Neural cell (in vitro differentiated cells): ENCODE results near the gene FREM2. TPM values are rescaled to one million over a fixed set of nuclear protein-coding genes. Genes with fewer than 3 reads are reported as not detected.

Experiments used
- H2AFZ ChIP-seq: fragments of 200-600, 300-800 bp; sonication (generic), shearing (Covaris generic); 2 replicates; pipeline ENCODE4 v1.6.0; 2014; ENCODE audit warnings: low read depth, mild to moderate bottlenecking, antibody characterized with exemption, low read length, moderate library complexity
- H3F3A ChIP-seq: fragments of 200-600 bp; shearing (Covaris generic); 2 replicates; pipeline ENCODE4 v1.6.1; 2016; ENCODE audit warnings: mild to moderate bottlenecking, moderate library complexity, mixed read lengths, antibody characterized with exemption, low read length; ENCODE audit not compliant: insufficient read depth, poor library complexity, severe bottlenecking
- H3K27ac ChIP-seq: fragments of 200-600, 300-800 bp; sonication (generic), shearing (Covaris generic); 2 replicates; pipeline ENCODE4 v1.5.1; 2014; ENCODE audit warnings: mild to moderate bottlenecking, low read length, moderate library complexity
- H3K27me3 ChIP-seq: fragments of 300-800, 200-600 bp; sonication (generic), shearing (Covaris generic); 2 replicates; pipeline ENCODE4 v1.6.0; 2014; ENCODE audit warnings: mild to moderate bottlenecking, low read depth, low read length, moderate library complexity; ENCODE audit not compliant: insufficient read depth
- H3K36me3 ChIP-seq: fragments of 300-800, 200-600 bp; sonication (generic), shearing (Covaris generic); 2 replicates; pipeline ENCODE4 v1.5.1; 2014; ENCODE audit warnings: mild to moderate bottlenecking, antibody characterized with exemption, low read length, moderate library complexity; ENCODE audit not compliant: insufficient read depth
- H3K4me2 ChIP-seq: fragments of 300-800, 200-600 bp; sonication (generic), shearing (Covaris generic); 2 replicates; pipeline ENCODE4 v1.6.0; 2014; ENCODE audit warnings: mild to moderate bottlenecking, low read length
- H3K4me3 ChIP-seq: fragments of 300-800, 200-600 bp; sonication (generic), shearing (Covaris generic); 2 replicates; pipeline ENCODE4 v1.5.1; 2014; ENCODE audit warnings: mild to moderate bottlenecking, low read length, moderate library complexity
- H3K79me2 ChIP-seq: fragments of 200-600 bp; shearing (Covaris generic); replicated peaks from 2 replicates; pipeline ENCODE4 v1.6.0; 2014; ENCODE audit warnings: mild to moderate bottlenecking, low read length, moderate library complexity; ENCODE audit not compliant: insufficient read depth
- H3K9ac ChIP-seq: fragments of 300-800, 200-600 bp; sonication (generic), shearing (Covaris generic); 2 replicates; pipeline ENCODE4 v1.6.1; 2016; ENCODE audit warnings: mild to moderate bottlenecking, low read length, mixed read lengths
- H3K9me2 ChIP-seq: fragments of 200-600 bp; shearing (Covaris generic); 2 replicates; pipeline ENCODE4 v1.6.1; 2016; ENCODE audit warnings: mild to moderate bottlenecking, low read length, mixed read lengths; ENCODE audit not compliant: insufficient read depth
- H3K9me3 ChIP-seq: fragments of 200-600, 300-800 bp; sonication (generic), shearing (Covaris generic); 2 replicates; pipeline ENCODE4 v1.6.1; 2016; ENCODE audit warnings: mild to moderate bottlenecking, mixed run types, low read length, moderate library complexity, mixed read lengths
- H4K20me1 ChIP-seq: fragments of 200-600 bp; shearing (Covaris generic); 2 replicates; pipeline ENCODE4 v1.6.1; 2016; ENCODE audit warnings: mild to moderate bottlenecking, mixed run types; ENCODE audit not compliant: insufficient read depth
- EP300 ChIP-seq: fragments of 450-650 bp; conservative IDR thresholded peaks from 2 replicates; pipeline ENCODE4 v1.6.1; 2014; ENCODE audit warnings: antibody characterized with exemption, mild to moderate bottlenecking, moderate library complexity; ENCODE audit not compliant: poor library complexity, severe bottlenecking
- EZH2 ChIP-seq: fragments of 200-600, 300-800 bp; shearing (Covaris generic), sonication (generic); IDR thresholded peaks from 2 replicates; pipeline ENCODE4 v1.6.1; 2014; ENCODE audit warnings: antibody characterized with exemption, low read length, borderline replicate concordance, mild to moderate bottlenecking; ENCODE audit not compliant: insufficient read depth, poor library complexity, severe bottlenecking
- MXI1 ChIP-seq: fragments of 450-650 bp; conservative IDR thresholded peaks from 2 replicates; pipeline ENCODE4 v1.6.1; 2014; ENCODE audit warnings: antibody characterized with exemption, mild to moderate bottlenecking; ENCODE audit not compliant: poor library complexity, severe bottlenecking
- POLR2AphosphoS5 ChIP-seq: IDR thresholded peaks from 2 replicates; pipeline ENCODE4 v1.6.1; 2012
- RAD21 ChIP-seq: fragments of 450-650 bp; conservative IDR thresholded peaks from 2 replicates; pipeline ENCODE4 v1.6.1; 2014; ENCODE audit warnings: antibody characterized with exemption, mild to moderate bottlenecking, moderate library complexity
- REST ChIP-seq: IDR thresholded peaks from 2 replicates; pipeline ENCODE4 v1.6.1; 2012; ENCODE audit warnings: borderline replicate concordance
- SMC3 ChIP-seq: fragments of 450-650 bp; conservative IDR thresholded peaks from 2 replicates; pipeline ENCODE4 v1.6.1; 2014; ENCODE audit warnings: antibody characterized with exemption, mild to moderate bottlenecking, moderate library complexity; ENCODE audit not compliant: poor library complexity
- TAF1 ChIP-seq: IDR thresholded peaks from 2 replicates; pipeline ENCODE4 v1.6.1; 2012; ENCODE audit warnings: low read depth
- polyA plus RNA-seq: library from polyadenylated mRNA; depleted of rRNA; stranded (reverse); fragments of >200 nt; gene quantifications from 2 replicates; pipeline ENCODE4 v1.2.3, GENCODE V29; 2014
- TF ChIP-seq, protein P1 (sequence below): fragments of 450-650 bp; IDR thresholded peaks from 2 replicates; pipeline ENCODE4 v1.5.1; 2014; ENCODE audit warnings: antibody characterized with exemption, mild to moderate bottlenecking, moderate library complexity; ENCODE audit not compliant: poor library complexity, severe bottlenecking

FREM2 gene
- polyA plus RNA-seq, 1 donor from 2014 or later, result 0.19 TPM

DNA sequence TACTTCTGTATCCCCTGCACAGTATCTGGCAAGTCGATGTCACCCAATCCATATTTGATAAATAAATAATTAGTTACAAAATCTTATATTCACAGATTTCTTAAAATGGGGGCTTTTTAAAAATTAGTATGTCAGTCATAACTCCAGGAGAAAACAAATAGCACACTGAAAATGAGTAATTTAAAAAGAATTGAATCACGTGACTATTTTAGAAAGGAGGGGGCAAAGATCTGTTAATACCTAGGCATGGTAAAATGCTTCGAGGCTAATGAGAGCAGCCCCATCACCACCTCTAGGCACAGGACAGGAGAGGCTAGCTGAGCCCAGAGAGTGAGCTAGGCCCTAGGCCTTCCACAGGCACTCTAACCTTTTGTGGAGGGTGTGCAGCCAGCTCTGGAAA, 94.7 kb downstream of the FREM2 start:
- H3F3A ChIP-seq, result no peaks in the 10 kb centered on the region
- TF ChIP-seq, protein P1, sequence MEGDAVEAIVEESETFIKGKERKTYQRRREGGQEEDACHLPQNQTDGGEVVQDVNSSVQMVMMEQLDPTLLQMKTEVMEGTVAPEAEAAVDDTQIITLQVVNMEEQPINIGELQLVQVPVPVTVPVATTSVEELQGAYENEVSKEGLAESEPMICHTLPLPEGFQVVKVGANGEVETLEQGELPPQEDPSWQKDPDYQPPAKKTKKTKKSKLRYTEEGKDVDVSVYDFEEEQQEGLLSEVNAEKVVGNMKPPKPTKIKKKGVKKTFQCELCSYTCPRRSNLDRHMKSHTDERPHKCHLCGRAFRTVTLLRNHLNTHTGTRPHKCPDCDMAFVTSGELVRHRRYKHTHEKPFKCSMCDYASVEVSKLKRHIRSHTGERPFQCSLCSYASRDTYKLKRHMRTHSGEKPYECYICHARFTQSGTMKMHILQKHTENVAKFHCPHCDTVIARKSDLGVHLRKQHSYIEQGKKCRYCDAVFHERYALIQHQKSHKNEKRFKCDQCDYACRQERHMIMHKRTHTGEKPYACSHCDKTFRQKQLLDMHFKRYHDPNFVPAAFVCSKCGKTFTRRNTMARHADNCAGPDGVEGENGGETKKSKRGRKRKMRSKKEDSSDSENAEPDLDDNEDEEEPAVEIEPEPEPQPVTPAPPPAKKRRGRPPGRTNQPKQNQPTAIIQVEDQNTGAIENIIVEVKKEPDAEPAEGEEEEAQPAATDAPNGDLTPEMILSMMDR, result no peak
- TF ChIP-seq EP300 (no peak), REST (no peak), EZH2 (no peak), SMC3 (no peak), MXI1 (no peak), TAF1 (no peak), RAD21 (no peak), POLR2AphosphoS5 (no peak)

DNA sequence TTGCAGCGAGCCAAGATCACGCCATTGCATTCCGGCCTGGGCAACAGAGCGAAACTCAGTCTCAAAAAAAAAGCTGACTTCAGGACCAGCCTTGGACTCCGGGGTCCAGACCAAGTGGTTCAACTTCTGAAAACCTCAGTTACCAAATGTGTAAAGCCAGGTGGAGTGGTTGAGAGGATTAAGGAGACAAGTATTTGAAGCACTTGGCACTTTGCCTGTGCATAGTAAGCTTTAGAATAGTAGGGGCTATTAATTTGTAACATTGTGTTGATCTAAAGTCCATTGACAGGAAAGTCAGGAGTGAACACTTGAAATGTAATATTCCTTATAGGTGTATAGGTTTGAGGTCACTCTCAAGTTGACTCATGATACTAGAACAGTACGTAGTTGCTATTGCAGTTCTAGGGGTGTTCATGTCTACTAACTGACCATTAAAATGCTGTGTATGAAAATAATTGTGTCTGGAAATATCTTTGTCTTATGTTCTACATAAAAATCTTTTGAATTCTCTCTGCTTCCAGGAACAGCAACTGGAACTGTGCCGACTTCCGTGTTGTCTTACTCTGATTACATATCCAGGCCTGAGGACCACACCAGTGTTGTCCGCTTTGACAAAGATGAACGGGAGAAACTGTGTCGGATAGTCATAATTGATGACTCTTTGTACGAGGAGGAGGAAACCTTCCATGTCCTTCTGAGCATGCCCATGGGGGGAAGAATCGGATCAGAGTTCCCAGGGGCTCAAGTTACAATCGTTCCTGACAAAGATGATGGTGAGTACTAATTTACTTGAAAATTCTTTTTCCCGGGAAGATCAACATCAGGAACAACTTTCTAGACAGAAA, 97.4 kb downstream of the FREM2 start:
- Histone ChIP-seq H3K36me3 (no peaks in the 10 kb centered on the region), H3K9me2 (no peaks in the 10 kb centered on the region), H3K27me3 (no peaks in the 10 kb centered on the region), H3K4me3 (no peak overlapping the region), H3K27ac (no peak overlapping the region), H2AFZ (no peak overlapping the region), H3K79me2 (no peaks in the 10 kb centered on the region), H4K20me1 (no peaks in the 10 kb centered on the region), H3K9me3 (no peaks in the 10 kb centered on the region), H3F3A (no peaks in the 10 kb centered on the region), H3K4me2 (no peak overlapping the region), H3K9ac (no peak overlapping the region)
- TF ChIP-seq MXI1 (no peak), EP300 (no peak), SMC3 (no peak), EZH2 (no peak), TAF1 (no peak), REST (no peak), POLR2AphosphoS5 (no peak), RAD21 (no peak)
- TF ChIP-seq, protein P1, result no peak

More for the DNA sequence above, 94.7 kb downstream of the FREM2 start:
- Histone ChIP-seq H3K79me2 (no peaks in the 10 kb centered on the region), H3K9me2 (no peaks in the 10 kb centered on the region), H3K27ac (no peak overlapping the region), H3K36me3 (no peaks in the 10 kb centered on the region), H4K20me1 (no peaks in the 10 kb centered on the region), H2AFZ (no peak overlapping the region), H3K4me2 (no peak overlapping the region), H3K9me3 (peaks cover 3% of the 10 kb centered on the region), H3K27me3 (no peaks in the 10 kb centered on the region), H3K4me3 (no peak overlapping the region), H3K9ac (no peak overlapping the region)
